M059J (cell line): ENCODE measurements around the gene TMEM145. TPM values are rescaled to one million over a fixed set of nuclear protein-coding genes. Genes with fewer than 3 reads are reported as not detected.

ENCODE experiments used
- DNase-seq: peaks from one replicate; pipeline ENCODE4 v3.0.0-alpha.2; 2012; ENCODE audit warnings: low read depth
- total RNA-seq: library from RNA; depleted of rRNA; stranded (reverse); fragments of >200 nt; shearing (Covaris generic); gene quantifications from 2 replicates; pipeline ENCODE4 v1.2.3, GENCODE V29; 2014; rRNA removed

TMEM145 gene
- total RNA-seq, 1 experiment from 2014 or later = not detected

- DNase-seq = no peak
These were observed 48.4 kb downstream of the TMEM145 start for GRCh38 chr19:42361545-42361910.

- no peak for DNase-seq
These were observed 49.2 kb downstream of the TMEM145 start for GRCh38 chr19:42362342-42362741.

- no peak for DNase-seq
These were observed 49.9 kb downstream of the TMEM145 start for GRCh38 chr19:42362891-42363440.

- DNase-seq = no peak
These were observed 50.7 kb downstream of the TMEM145 start for GRCh38 chr19:42363614-42364346.

- no peak for DNase-seq
These were observed 53.6 kb downstream of the TMEM145 start for GRCh38 chr19:42366673-42367072.

GRCh38 chr19:42367929-42368328 is 54.8 kb downstream of the TMEM145 start:
- DNase-seq = no peak

GRCh38 chr19:42368360-42368759 is 55.3 kb downstream of the TMEM145 start:
- no peak for DNase-seq

GRCh38 chr19:42368765-42369164 is 55.7 kb downstream of the TMEM145 start:
- DNase-seq = no peak

GRCh38 chr19:42369433-42370067 is 56.4 kb downstream of the TMEM145 start:
- DNase-seq = no peak

- DNase-seq = no peak
These were observed 57.0 kb downstream of the TMEM145 start for GRCh38 chr19:42370068-42370520.

- no peak for DNase-seq
These were observed 57.6 kb downstream of the TMEM145 start for GRCh38 chr19:42370626-42371175.

Other genes with a start within 250 kb of the TMEM145 start
- 0.07 TPM in 1 of 2 replicates, not detected in the other for gene GRIK5, start 243.1 kb upstream of the TMEM145 start, total RNA-seq
- gene ZNF574, start 237.1 kb upstream of the TMEM145 start, total RNA-seq = 18.1 and 29.9 TPM in 2 replicates
- gene POU2F2, start 180.9 kb upstream of the TMEM145 start, total RNA-seq = 0.17 and 0.30 TPM in 2 replicates
- gene DEDD2, start 95.6 kb upstream of the TMEM145 start, total RNA-seq = 27.5 and 43.8 TPM in 2 replicates
- gene ZNF526, start 93.0 kb upstream of the TMEM145 start, total RNA-seq = 6.4 and 12.1 TPM in 2 replicates
- gene GSK3A, start 70.7 kb upstream of the TMEM145 start, total RNA-seq = 32.7 and 34.8 TPM in 2 replicates
- 34.6 and 42.1 TPM in 2 replicates for gene ERF, start 58.2 kb upstream of the TMEM145 start, total RNA-seq
- 25.7 and 30.4 TPM in 2 replicates for gene CIC, start 44.1 kb upstream of the TMEM145 start, total RNA-seq
- 0.30 and 2.1 TPM in 2 replicates for gene PRR19, start 11.2 kb upstream of the TMEM145 start, total RNA-seq
- gene PAFAH1B3, start 10.7 kb upstream of the TMEM145 start, total RNA-seq = 80.7 and 81.2 TPM in 2 replicates
- 5.0 and 12.3 TPM in 2 replicates for gene MEGF8, start 12.3 kb downstream of the TMEM145 start, total RNA-seq
- gene CNFN, start 77.0 kb downstream of the TMEM145 start, total RNA-seq = 3.8 TPM in 1 of 2 replicates, not detected in the other
- gene LIPE, start 114.1 kb downstream of the TMEM145 start, total RNA-seq = 0.17 and 3.3 TPM in 2 replicates
- not detected in 2 replicates for gene CXCL17, start 129.6 kb downstream of the TMEM145 start, total RNA-seq
- gene CEACAM1, start 215.2 kb downstream of the TMEM145 start, total RNA-seq = 0.62 and 0.98 TPM in 2 replicates